Right lobe of liver (tissue), 6 donors: ENCODE results near the gene ANKRD33. TPM values are rescaled to one million over a fixed set of nuclear protein-coding genes. Genes with fewer than 3 reads are reported as not detected.

Source experiments
- ATAC-seq, 4 donors: fragments of 200-7000 bp; cut with Tn5 transposase; one replicate each; pipeline ENCODE4 v1.9.1; 2020; ENCODE audit warnings: mild to moderate bottlenecking in 4 of 4, moderate library complexity in 4 of 4
- DNase-seq, 3 donors: peaks; one replicate each; pipeline ENCODE4 v3.0.0-alpha.2; 2020
- H3K27ac ChIP-seq, 3 donors: fragments of 200-600 bp; one replicate each; pipeline ENCODE4 v1.8.0; 2022
- H3K27me3 ChIP-seq, 2 donors: fragments of 200-600 bp; one replicate each; pipeline ENCODE4 v1.8.0; 2022
- H3K36me3 ChIP-seq, 4 donors: fragments of 200-600 bp; sonication (generic) in 1 of 4; one replicate each; pipeline versions ENCODE4 v1.5.1 to v1.8.0; 2017 to 2022; ENCODE audit warnings: control low read depth in 1 of 4
- H3K4me1 ChIP-seq, 4 donors: fragments of 200-600 bp; sonication (generic) in 1 of 4; one replicate each; pipeline versions ENCODE4 v1.5.1 to v1.8.0; 2017 to 2022; ENCODE audit warnings: control low read depth in 1 of 4
- H3K4me3 ChIP-seq, 3 donors: fragments of 200-600 bp; one replicate each; pipeline ENCODE4 v1.8.0; 2022
- H3K9me3 ChIP-seq, 4 donors: fragments of 200-600 bp; sonication (generic) in 1 of 4; one replicate each; pipeline versions ENCODE4 v1.5.1 to v1.8.0; 2017 to 2022; ENCODE audit warnings: control low read depth in 1 of 4
- POLR2A ChIP-seq: fragments of 450-650 bp; IDR thresholded peaks from one replicate; pipeline ENCODE4 v1.6.1; 2017; ENCODE audit warnings: antibody characterized with exemption, mild to moderate bottlenecking
- WGBS: methylation state at CpG from one replicate; pipeline ENCODE4 v1.1.6; 2018; ENCODE audit warnings: low coverage, low lambda C conversion rate; ENCODE audit not compliant: insufficient coverage; ENCODE audit errors: missing lambda C conversion rate; 5-methylcytosine and 5-hydroxymethylcytosine counted together
- intact Hi-C, 2 donors: fragments of 100-400 bp; cut with DNase I; formaldehyde crosslinking; loops; one replicate each; pipeline versions ENCODE4 v1.11.2 to v1.14.1; 2022
- total RNA-seq, 6 experiments: library from RNA; depleted of rRNA in 2 of 6; stranded (reverse); fragments of >200 nt in 2 of 6; fragmentation: NEBNext Ultra II Directional in 3 of 6; extraction: Animal tissue kit (Norgen Biotek cat#: 25700) in 3 of 6; gene quantifications; one replicate each; pipeline versions ENCODE4 v1.1.0 to v1.2.4, GENCODE V29; 2016 to 2023
- TF ChIP-seq, protein P1 (sequence below), 4 donors: fragments of 200-600 bp in 3 of 4; fragments of 450-650 bp in 1 of 4; IDR thresholded peaks; one replicate each; pipeline versions ENCODE4 v1.5.1 to v1.8.0; 2016 to 2022; ENCODE audit warnings: antibody characterized with exemption in 4 of 4, mild to moderate bottlenecking in 2 of 4
- donor health status: DM: no; HTN: yes; CAD: no.
- donor health status: DM: no; HTN: no; CAD: no.
- donor health status: DM: no; HTN: no; CAD: no.
- donor health status: DM: no; HTN: yes; CAD: no.
- donor health status: DM: no; HTN: yes; CAD: no.

ANKRD33 gene
- total RNA-seq, 6 experiments from 2014 or later: 1.1 to 10.5 (median 2.1) TPM; not detected in 3

DNA sequence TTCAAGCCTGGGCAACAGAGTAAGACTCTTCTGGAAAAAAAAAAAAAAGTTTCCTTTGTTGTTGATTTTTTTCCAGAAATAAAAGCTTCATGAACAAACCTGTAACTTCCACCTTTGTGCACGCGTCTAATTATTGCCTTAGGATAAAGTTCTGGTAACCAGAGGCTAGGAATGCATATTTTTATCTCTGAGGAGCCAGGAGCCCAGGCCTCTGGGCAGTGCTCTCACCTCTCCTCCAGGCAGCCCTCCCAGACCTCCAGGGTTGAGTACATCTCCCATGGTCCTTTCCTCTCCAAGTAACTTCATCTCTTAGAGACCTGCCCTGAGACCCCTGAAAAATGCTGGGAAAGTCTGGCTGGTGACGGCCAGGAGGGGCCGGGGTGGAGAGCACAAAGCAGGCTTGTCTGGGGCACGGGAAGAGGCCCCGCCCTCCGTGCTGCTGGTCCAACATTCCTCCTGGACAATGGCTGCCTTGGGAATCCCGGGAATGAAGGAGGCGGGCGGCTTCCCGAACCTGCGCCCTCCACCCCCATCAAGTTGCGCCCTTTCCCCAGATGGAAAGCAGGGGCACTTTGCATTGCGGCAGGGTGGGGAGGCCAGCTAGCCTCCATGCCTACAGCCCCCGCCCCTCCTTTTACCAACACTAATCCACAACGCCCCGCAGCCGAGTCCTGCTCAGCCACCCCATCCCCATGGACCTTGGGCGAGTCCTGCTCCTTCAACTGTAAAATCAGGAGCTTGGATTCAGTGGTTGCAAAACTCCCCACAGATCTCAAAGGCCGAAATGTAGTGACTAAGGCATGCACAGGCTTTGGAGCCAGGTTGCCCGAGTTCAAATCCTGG is 32.1 kb upstream of the ANKRD33 start:
- DNase-seq: no peak
- no peaks in the 10 kb centered on the region for H3K9me3 ChIP-seq
- WGBS: 45% methylated on average over 9 of the region's 21 CpGs
- H3K4me3 ChIP-seq: no peak overlapping the region
- no peaks in the 10 kb centered on the region for H3K36me3 ChIP-seq
- H3K4me1 ChIP-seq: no peaks in the 10 kb centered on the region
- TF ChIP-seq, protein P1, sequence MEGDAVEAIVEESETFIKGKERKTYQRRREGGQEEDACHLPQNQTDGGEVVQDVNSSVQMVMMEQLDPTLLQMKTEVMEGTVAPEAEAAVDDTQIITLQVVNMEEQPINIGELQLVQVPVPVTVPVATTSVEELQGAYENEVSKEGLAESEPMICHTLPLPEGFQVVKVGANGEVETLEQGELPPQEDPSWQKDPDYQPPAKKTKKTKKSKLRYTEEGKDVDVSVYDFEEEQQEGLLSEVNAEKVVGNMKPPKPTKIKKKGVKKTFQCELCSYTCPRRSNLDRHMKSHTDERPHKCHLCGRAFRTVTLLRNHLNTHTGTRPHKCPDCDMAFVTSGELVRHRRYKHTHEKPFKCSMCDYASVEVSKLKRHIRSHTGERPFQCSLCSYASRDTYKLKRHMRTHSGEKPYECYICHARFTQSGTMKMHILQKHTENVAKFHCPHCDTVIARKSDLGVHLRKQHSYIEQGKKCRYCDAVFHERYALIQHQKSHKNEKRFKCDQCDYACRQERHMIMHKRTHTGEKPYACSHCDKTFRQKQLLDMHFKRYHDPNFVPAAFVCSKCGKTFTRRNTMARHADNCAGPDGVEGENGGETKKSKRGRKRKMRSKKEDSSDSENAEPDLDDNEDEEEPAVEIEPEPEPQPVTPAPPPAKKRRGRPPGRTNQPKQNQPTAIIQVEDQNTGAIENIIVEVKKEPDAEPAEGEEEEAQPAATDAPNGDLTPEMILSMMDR (IDR thresholded peaks at IDR 0.05): no peak
- no peak for TF ChIP-seq POLR2A
- intact Hi-C loops: no loop called here
- peak; percentile 37 to 71 (median 65) for ATAC-seq
- no peaks in the 10 kb centered on the region for H3K27me3 ChIP-seq
- H3K27ac ChIP-seq: no peak overlapping the region

DNA sequence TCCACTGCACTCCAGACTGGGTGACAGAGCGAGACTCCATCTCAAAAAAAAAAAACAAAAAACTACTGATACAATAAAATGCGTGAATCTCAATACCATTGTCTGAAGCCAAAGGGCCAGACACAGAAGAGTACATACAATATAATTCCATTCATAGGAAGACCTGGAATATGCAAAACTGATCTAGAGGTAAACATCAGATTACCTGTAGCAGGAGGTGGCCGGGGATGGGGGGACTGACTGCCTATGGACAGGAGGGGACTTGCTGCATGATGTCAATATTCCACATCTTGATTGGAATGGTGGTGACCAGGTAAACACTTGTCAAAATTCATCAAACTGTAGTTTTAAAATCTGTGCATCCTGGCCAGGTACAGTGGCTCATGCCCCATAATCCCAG is 26.9 kb upstream of the ANKRD33 start:
- Histone ChIP-seq H3K9me3 (no peaks in the 10 kb centered on the region), H3K27ac (no peak overlapping the region), H3K4me1 (peaks cover 0 to 11% (median 0%) of the 10 kb centered on the region in 4 donors), H3K36me3 (no peaks in the 10 kb centered on the region), H3K4me3 (no peak overlapping the region), H3K27me3 (no peaks in the 10 kb centered on the region)
- ATAC-seq (no peak), DNase-seq (no peak)
- TF ChIP-seq, protein P1 (IDR thresholded peaks at IDR 0.05): no peak
- TF ChIP-seq POLR2A: no peak
- intact Hi-C loops: no loop called here
- WGBS: 100% methylated on average over 1 of the region's 3 CpGs

DNA sequence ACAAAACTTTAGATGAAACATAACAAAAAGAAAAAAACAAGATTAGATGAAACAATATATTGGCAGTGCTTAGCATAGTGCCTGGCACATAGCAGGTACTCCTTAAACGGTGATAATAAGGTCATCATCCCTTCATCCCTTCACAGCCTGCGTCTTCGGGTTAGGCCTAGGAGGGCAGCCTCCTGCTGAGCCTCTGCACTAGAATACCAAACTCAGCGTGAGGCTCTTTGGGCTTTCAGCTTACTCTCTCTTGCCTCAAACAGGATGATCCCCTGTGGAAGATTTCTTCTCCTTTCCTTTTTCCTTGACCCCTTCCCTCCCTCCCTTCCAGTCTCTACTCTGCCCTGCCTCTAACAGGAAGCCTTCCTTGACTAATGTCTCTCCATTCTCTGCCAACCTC is 25.0 kb upstream of the ANKRD33 start:
- WGBS: 79% methylated on average over 4 of the region's 4 CpGs

DNA sequence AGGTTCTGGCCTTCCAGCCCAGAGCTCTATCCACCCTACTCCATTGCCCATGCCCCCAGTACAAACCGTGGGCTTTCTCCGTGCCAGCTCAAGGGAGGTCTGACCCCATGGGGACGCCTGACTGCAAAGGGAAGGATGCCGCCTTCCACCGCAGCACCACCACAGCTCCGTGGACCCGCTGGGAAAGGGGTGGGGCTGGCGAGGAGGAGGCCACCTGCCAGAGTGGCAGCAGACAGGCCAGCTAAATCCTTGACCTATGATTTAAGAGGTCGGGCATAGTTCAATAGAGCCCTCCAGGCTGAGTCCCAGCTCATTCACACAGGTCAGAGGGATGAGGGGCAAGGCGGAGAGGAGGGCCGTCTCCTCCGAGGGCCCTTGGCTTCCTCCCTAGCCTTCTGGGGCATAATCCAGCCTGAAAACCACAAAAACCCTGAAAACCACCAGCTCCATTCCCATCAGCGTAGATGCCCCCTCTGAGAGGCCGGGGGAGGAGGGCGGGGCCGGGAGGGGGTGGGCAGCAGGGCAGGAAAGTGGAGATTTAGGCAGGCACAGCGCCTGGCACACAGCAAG is 24.5 kb upstream of the ANKRD33 start:
- peak overlapping the region in 2 of 3 donors; percentile 24 to 29 for H3K4me3 ChIP-seq
- DNase-seq (peak in 2 of 3 donors; percentile 54 to 55), ATAC-seq (peak; percentile 25 to 79 (median 68))
- no peaks in the 10 kb centered on the region for H3K27me3 ChIP-seq
- intact Hi-C loops: no loop called here
- no peak overlapping the region for H3K27ac ChIP-seq
- no peaks in the 10 kb centered on the region for H3K9me3 ChIP-seq
- TF ChIP-seq POLR2A: no peak
- TF ChIP-seq, protein P1 (IDR thresholded peaks at IDR 0.05): no peak
- no peaks in the 10 kb centered on the region for H3K36me3 ChIP-seq
- peaks cover 0 to 11% (median 0%) of the 10 kb centered on the region in 4 donors for H3K4me1 ChIP-seq
- WGBS: 32% methylated on average over 7 of the region's 17 CpGs

More for the DNA sequence above, 25.0 kb upstream of the ANKRD33 start:
- DNase-seq (peak in 1 of 3 donors; percentile 6), ATAC-seq (no peak)
- H3K4me1 ChIP-seq: peaks cover 0 to 11% (median 0%) of the 10 kb centered on the region in 4 donors
- intact Hi-C loops: no loop called here
- TF ChIP-seq, protein P1 (IDR thresholded peaks at IDR 0.05): no peak
- TF ChIP-seq POLR2A: no peak
- H3K27ac ChIP-seq: no peak overlapping the region
- H3K27me3 ChIP-seq: no peaks in the 10 kb centered on the region
- H3K9me3 ChIP-seq: no peaks in the 10 kb centered on the region
- no peak overlapping the region for H3K4me3 ChIP-seq
- H3K36me3 ChIP-seq: no peaks in the 10 kb centered on the region
